ENCODE data around the gene SPDYE9.
"Not testable (repeated sequence)": the region's sequence is repeated elsewhere in the genome, so short reads cannot be mapped to it uniquely, and the experiment has no call there.

Gene SPDYE9

GRCh38 chr7:73085938-73086337 is at the start of gene SPDYE9:
Gene SPDYE9 (minus strand): TSS chr7:73086038. CDS start chr7:73084238, 1,800 bp downstream.
- DNase-seq, result not testable (repeated sequence)

DNA sequence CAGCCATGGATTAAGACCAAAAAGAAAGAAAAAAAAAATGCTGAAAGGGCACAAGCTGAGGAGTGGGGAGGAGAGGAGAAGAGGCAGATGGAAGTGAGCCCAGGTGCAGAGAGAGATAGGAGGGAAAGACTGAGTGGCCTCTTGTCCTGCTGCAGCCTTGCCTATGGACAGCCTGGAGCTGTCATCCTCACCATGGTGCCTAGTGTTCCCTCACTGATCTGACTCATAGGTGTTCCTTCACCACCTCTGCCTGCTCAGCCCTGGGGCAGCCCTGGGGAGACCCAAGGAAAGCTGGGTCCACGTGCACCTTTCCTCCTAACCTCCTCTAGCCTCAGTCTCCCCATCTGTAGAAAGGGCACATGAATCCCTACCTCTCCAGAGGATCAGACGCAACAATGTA is 49.0 kb upstream of the SPDYE9 start:
- not testable (repeated sequence) for DNase-seq

DNA sequence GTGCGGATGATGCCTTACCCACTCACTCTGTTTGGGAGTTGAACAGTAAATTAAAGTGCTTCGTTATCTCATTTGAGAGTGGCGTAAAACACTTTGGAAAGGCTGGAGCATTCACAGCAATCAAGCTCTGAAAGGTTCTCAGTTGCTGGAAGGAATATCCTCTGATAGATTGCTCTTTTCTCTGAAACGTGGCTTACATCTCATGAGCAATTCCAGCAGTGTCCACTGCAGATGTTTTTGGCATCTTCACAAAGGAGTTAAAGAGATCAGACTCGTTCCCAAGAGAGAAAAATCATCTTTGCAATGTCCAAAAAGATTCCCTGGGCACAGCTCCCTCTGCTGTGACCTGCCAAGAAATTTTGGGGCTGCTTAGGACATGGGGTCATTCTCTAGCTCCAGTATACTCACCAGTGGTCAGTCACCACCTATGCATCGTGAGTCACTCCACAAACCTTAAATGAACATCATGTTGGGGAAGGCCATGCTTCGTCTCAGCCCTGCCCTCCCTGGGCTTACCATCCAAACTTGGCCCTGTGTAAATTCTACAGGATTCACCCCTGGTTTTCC is 46.9 kb upstream of the SPDYE9 start:
- not testable (repeated sequence) for DNase-seq

- DNase-seq, result not testable (repeated sequence)
Measured at GRCh38 chr7:73130612-73131011, 44.8 kb upstream of the SPDYE9 start.

DNA sequence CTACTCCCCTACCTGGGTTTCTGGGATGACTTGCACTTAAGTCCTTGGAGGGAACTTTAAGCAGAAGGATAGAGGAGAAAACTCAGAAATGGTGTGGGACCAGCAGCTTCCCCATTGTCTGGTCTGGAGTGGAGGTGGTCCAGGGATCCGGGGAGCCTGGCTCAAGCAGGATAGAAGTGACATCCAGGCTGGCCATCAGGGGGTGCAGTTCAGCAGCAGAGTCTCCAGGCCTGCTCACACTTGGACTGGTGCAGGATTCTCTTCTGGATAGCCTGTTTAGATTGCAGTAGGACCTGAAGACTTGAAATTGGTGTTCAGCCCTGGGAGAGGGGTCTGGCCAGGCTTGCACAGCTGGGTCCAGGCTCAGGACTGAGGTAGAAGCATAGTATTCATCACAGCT is 38.3 kb upstream of the SPDYE9 start:
- DNase-seq, result not testable (repeated sequence)

GRCh38 chr7:73122778-73123447 is 37.1 kb upstream of the SPDYE9 start:
- not testable (repeated sequence) for DNase-seq

DNA sequence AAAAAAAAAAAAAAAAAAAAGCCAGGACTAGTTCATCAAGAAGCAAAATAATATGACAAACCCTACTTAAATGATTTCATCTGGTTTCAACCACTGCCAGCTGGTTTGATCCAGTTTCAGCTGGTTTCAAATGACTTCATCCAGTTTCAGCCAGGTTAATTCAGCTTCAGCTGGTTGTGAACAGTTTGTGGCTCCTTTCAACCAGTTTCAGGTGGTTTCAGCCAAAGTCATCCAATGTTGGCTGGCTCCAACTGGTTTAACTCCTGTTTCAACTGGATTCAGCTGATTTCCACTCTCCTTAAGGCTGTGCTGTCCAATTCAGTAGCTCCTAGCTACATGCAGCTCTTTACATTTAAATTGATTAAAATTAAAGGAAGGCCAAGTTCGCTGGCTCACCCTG is 32.3 kb upstream of the SPDYE9 start:
- not testable (repeated sequence) for DNase-seq

GRCh38 chr7:73057811-73058210 is 28.0 kb downstream of the SPDYE9 start, which contains the start of gene SPDYE11:
Gene SPDYE11 (minus strand): TSS chr7:73057911. CDS start chr7:73056111, 1,800 bp downstream.
- not testable (repeated sequence) for DNase-seq

DNA sequence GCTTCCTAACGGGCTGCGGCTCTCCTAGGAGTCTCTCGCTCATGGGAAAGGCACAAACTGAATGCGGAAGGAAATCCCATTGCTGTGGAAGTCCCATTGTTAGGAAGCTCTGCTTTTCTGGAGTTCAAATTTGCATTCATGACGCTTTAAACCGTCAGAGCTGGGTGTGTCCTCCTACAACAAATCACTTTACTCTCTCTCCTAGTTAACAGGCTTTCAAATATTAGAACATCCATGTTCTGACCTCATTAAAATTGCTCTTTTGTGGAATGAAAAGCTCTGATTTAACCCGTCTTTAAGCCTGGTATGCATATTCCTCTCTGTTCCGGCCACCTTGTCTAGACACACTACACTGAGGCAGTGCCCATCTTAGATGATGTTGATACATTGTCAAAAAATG is 56.2 kb downstream of the SPDYE9 start, which contains the start of gene SPDYE8:
TSS of gene SPDYE8 (minus strand) at position 101 of the 400 bp plus-strand sequence. CDS start 1,800 bp downstream, outside the sequence.
- not testable (repeated sequence) for DNase-seq

All from NCI-H446 (cell line).